SH-SY5Y (cell line): ENCODE results near the gene LITAF.

ENCODE experiments used
- GATA2 ChIP-seq: IDR thresholded peaks from 2 replicates; pipeline ENCODE4 v1.6.1; 2011; ENCODE audit warnings: mild to moderate bottlenecking, low read depth, low read length
- GATA3 ChIP-seq: IDR thresholded peaks from 2 replicates; pipeline ENCODE4 v1.6.1; 2011; ENCODE audit warnings: low read depth, mild to moderate bottlenecking, low read length, moderate library complexity

DNA sequence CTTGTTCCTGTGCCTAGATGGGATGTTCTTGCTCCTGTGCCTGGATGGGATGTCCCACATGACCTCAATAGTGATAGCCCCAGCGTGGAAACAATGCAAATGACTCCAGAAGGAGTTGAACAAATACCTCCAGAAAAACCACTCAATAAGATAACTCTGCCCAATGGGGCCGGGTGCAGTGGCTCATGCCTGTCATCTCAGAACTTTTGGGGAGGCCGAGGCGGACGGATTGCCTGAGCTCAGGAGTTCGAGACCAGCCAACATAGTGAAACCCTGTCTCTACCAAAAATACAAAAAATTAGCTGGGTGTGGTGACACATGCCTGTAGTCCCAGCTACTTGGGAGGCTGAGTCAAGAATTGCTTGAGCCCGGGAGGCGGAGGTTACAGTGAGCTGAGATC lies 15.2 kb upstream of the LITAF start:
- TF ChIP-seq GATA2, result no peak
- TF ChIP-seq GATA3, result no peak
